C4-2B (cell line): ENCODE measurements around the gene SLC35A2.

ENCODE experiments used
- H3K27ac ChIP-seq: fragments of 450-650 bp; 2 replicates; pipeline ENCODE4 v1.5.1; 2017
- CTCF ChIP-seq: fragments of 450-650 bp; conservative IDR thresholded peaks from 2 replicates; pipeline ENCODE4 v1.5.1; 2017; ENCODE audit warnings: mild to moderate bottlenecking
- ZFX ChIP-seq: fragments of 450-650 bp; IDR thresholded peaks from 2 replicates; pipeline ENCODE4 v1.6.1; 2017

Gene SLC35A2

GRCh38 chrX:48899078-48899410, 12.4 kb downstream of the SLC35A2 start:
- peak overlapping the region; percentile 98 for H3K27ac ChIP-seq
- TF ChIP-seq CTCF (no peak), ZFX (no peak)

- peak within 1 kb of the TSS; percentile 98 for H3K27ac ChIP-seq
- TF ChIP-seq ZFX (peak; percentile 26; the same call in 1 of the 2 replicates), CTCF (no peak)
Observed at GRCh38 chrX:48897625-48898306, 13.7 kb downstream of the SLC35A2 start, which contains the start of the genes PQBP1 and TIMM17B. Gene PQBP1 (plus strand): TSS chrX:48897930. CDS start chrX:48898510, 580 bp downstream. Gene TIMM17B (minus strand): TSS chrX:48897768. CDS start chrX:48897749, 19 bp downstream.

- H3K27ac ChIP-seq, result peak overlapping the region; percentile 98
- TF ChIP-seq ZFX (no peak), CTCF (no peak)
Observed at GRCh38 chrX:48897157-48897624, 14.3 kb downstream of the SLC35A2 start.

GRCh38 chrX:48896611-48897011, 14.8 kb downstream of the SLC35A2 start:
- peak overlapping the region; percentile 98 for H3K27ac ChIP-seq
- TF ChIP-seq CTCF (no peak), ZFX (no peak)

GRCh38 chrX:48894891-48895290, 16.6 kb downstream of the SLC35A2 start:
- no peak for TF ChIP-seq ZFX
- no peak for TF ChIP-seq CTCF
- H3K27ac ChIP-seq, result peak overlapping the region; percentile 57

GRCh38 chrX:48893556-48894348, 17.7 kb downstream of the SLC35A2 start:
- no peak for TF ChIP-seq CTCF
- TF ChIP-seq ZFX, result no peak
- H3K27ac ChIP-seq, result peak overlapping the region; percentile 60

- H3K27ac ChIP-seq, result no peak overlapping the region; the same call in 1 of the 2 replicates
- TF ChIP-seq CTCF (no peak), ZFX (no peak)
Observed at GRCh38 chrX:48892896-48893295, 18.6 kb downstream of the SLC35A2 start.
